ENCODE data around the gene ADGRF3. TPM values are rescaled to one million over a fixed set of nuclear protein-coding genes. Genes with fewer than 3 reads are reported as not detected.

ADGRF3 gene
- total and polyA plus RNA-seq, 2 of the 13 experiments (the other 11 are each of a cell fraction or from before 2014, with no cell fraction given): 0.40 to 1.5 TPM

GRCh38 chr2:26345545-26346453 lies 790 bp downstream of the ADGRF3 start, which contains the start of gene SELENOI (continued):
- TF ChIP-seq PBX2 (CRISPR knock-in tag; IDR thresholded peaks at IDR 0.05) (peak; percentile 93), NR2C2 (CRISPR knock-in tag; IDR thresholded peaks at IDR 0.05; ENCODE audit: borderline replicate concordance) (peak; percentile 99), DRAP1 (CRISPR knock-in tag; IDR thresholded peaks at IDR 0.05) (peak; percentile 96), NRL (CRISPR knock-in tag; IDR thresholded peaks at IDR 0.05; ENCODE audit: borderline replicate concordance) (peak; percentile 75), RAD21 (CRISPR knock-in tag; IDR thresholded peaks at IDR 0.05) (peak; percentile 33; the same call in 1 of the 2 replicates), ZNF770 (CRISPR knock-in tag; IDR thresholded peaks at IDR 0.05) (no peak; the same call in 1 of the 2 replicates), GABPA (IDR thresholded peaks at IDR 0.05; ENCODE audit: low read depth, low read length) (no peak), GABPA (CRISPR knock-in tag; IDR thresholded peaks at IDR 0.05; ENCODE audit: low read depth) (peak; percentile 79), RORA (CRISPR knock-in tag; IDR thresholded peaks at IDR 0.05) (no peak), U2AF2 (IDR thresholded peaks at IDR 0.05; ENCODE audit: low read depth, low read length) (no peak), CEBPG (CRISPR knock-in tag; IDR thresholded peaks at IDR 0.05) (peak; percentile 66), ATF3 (CRISPR knock-in tag; IDR thresholded peaks at IDR 0.05) (peak; percentile 14; the same call in 1 of the 2 replicates), ZNF614 (CRISPR knock-in tag; IDR thresholded peaks at IDR 0.05; ENCODE audit: borderline replicate concordance) (peak; percentile 44; the same call in 1 of the 2 replicates), ELF3 (CRISPR knock-in tag; IDR thresholded peaks at IDR 0.05) (peak; percentile 8; the same call in 1 of the 2 replicates), TFAP4 (IDR thresholded peaks at IDR 0.05; ENCODE audit: borderline replicate concordance, low read depth) (peak; percentile 68; the same call in 1 of the 2 replicates), ATF1 (CRISPR knock-in tag; IDR thresholded peaks at IDR 0.05) (peak; percentile 94), MLX (CRISPR knock-in tag; IDR thresholded peaks at IDR 0.05) (peak; percentile 22; the same call in 1 of the 2 replicates), RARG (CRISPR knock-in tag; IDR thresholded peaks at IDR 0.05; ENCODE audit: low read depth) (peak; percentile 99), ZNF891 (CRISPR knock-in tag; IDR thresholded peaks at IDR 0.05) (peak; percentile 76; the same call in 1 of the 2 replicates), ZNF558 (CRISPR knock-in tag; IDR thresholded peaks at IDR 0.05; ENCODE audit: borderline replicate concordance) (0 out of 2 replicates have a peak, but pooled peaks have one; percentile 93), ZNF292 (CRISPR knock-in tag; IDR thresholded peaks at IDR 0.05; ENCODE audit: borderline replicate concordance, low read depth) (no peak), FUBP1 (CRISPR knock-in tag; IDR thresholded peaks at IDR 0.05; ENCODE audit: borderline replicate concordance) (no peak)
